HepG2 (cell line): ENCODE results near the gene MAN2B2.

Experiments used
- CEBPB ChIP-seq: IDR thresholded peaks from 2 replicates; pipeline ENCODE4 v1.6.1; 2011; ENCODE audit warnings: low read depth, low read length, improper control_type of control experiment, borderline replicate concordance
- CTCF ChIP-seq: sonication (generic); formaldehyde crosslinking; IDR thresholded peaks from 2 replicates; pipeline ENCODE4 v1.5.0; 2020; ENCODE audit warnings: mild to moderate bottlenecking, missing genetic modification reagents, moderate library complexity
- FOXK1 ChIP-seq: sonication (generic); formaldehyde crosslinking; IDR thresholded peaks from 2 replicates; pipeline ENCODE4 v1.4.0; 2020; ENCODE audit warnings: low read depth, missing genetic modification reagents, borderline replicate concordance
- GATA4 ChIP-seq: sonication (generic); IDR thresholded peaks from 2 replicates; pipeline ENCODE4 v1.6.1; 2016; ENCODE audit warnings: antibody characterized with exemption, low read depth, borderline replicate concordance
- KAT8 ChIP-seq: IDR thresholded peaks from 2 replicates; pipeline ENCODE4 v1.6.1; 2016; ENCODE audit warnings: missing genetic modification reagents, missing compliant biosample characterization
- MTF1 ChIP-seq: sonication (generic); formaldehyde crosslinking; IDR thresholded peaks from 2 replicates; pipeline ENCODE4 v1.5.0; 2020; ENCODE audit warnings: missing genetic modification reagents
- MYC ChIP-seq: sonication (generic); formaldehyde crosslinking; IDR thresholded peaks from 2 replicates; pipeline ENCODE4 v1.9.0; 2021; ENCODE audit warnings: missing genetic modification reagents, borderline replicate concordance
- RNF219 ChIP-seq: sonication (generic); formaldehyde crosslinking; IDR thresholded peaks from 2 replicates; pipeline ENCODE4 v1.5.0; 2020; ENCODE audit warnings: mild to moderate bottlenecking, missing genetic modification reagents
- THAP7 ChIP-seq: sonication (generic); formaldehyde crosslinking; IDR thresholded peaks from 2 replicates; pipeline ENCODE4 v1.8.1; 2023; ENCODE audit warnings: mild to moderate bottlenecking, missing genetic modification reagents

GRCh38 chr4:6561173-6561516 lies 13.8 kb upstream of the MAN2B2 start:
- TF ChIP-seq CTCF (CRISPR knock-in tag) (no peak), MYC (CRISPR knock-in tag) (no peak), FOXK1 (no peak), RNF219 (CRISPR knock-in tag) (no peak), KAT8 (CRISPR knock-in tag) (no peak), CEBPB (no peak), MTF1 (CRISPR knock-in tag) (no peak), GATA4 (no peak), THAP7 (CRISPR knock-in tag) (no peak)
